Measurements from ENCODE around the gene MACC1.
A peak's percentile ranks its signal among the peaks of the same experiment; 100 is the strongest.

The MACC1 gene

DNA sequence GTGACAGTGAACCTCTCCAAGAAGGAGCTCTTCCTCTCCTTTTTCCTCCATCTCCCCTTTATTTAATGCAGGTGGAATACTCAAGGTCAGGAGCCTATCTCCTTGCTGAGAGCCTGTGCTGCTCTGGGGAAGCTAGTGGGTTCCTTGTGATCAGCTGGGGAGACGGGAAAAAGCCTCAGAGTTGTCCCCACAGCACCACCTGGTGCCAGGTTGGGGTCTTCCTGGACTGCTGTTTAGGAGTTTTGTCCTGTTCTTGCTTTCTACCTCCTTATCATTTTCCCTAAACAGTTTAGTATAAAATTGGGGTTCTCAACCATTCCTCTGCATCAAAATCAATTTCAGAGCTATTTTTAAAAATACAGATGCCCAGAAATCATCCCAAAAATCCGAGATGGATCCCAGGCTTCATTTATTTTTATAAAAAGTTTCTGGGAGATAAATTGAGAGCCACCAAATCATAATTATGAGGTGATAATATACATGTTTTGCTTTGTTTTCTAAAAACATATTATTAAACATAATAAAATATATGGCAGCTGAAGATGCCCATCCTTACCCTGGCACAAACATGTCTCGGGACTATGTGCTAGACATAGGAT is 44.3 kb downstream of the MACC1 start:
- peak; percentile 35 for DNase-seq (ENCODE audit: low spot score)

- DNase-seq (ENCODE audit: low spot score) = no peak
These were observed 46.6 kb downstream of the MACC1 start for GRCh38 chr7:20170633-20171032.

DNA sequence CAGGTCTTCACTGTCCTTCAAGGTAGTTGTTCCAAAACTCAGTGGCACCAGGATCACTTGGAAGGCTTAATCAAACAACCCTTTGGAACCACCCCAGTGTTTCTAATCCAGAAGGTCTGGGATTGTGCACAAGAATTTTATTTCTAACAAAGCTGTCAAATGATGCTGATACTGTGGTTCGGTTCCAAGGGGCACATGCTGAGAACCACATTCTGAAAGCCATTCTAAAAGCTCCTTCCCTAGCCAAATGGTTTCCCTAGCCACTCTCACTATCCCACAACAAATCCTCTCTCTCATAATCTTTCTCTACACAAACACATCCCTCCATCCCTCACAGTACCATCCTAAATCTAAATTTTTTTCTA is 52.1 kb downstream of the MACC1 start:
- no peak for DNase-seq (ENCODE audit: low spot score)

GRCh38 chr7:20164425-20165145 is 52.6 kb downstream of the MACC1 start:
- DNase-seq (ENCODE audit: low spot score) = no peak

GRCh38 chr7:20162665-20163064 is 54.5 kb downstream of the MACC1 start:
- no peak for DNase-seq (ENCODE audit: low spot score)

- DNase-seq (ENCODE audit: low spot score) = no peak
These were observed 57.9 kb downstream of the MACC1 start for GRCh38 chr7:20159226-20159747.

DNA sequence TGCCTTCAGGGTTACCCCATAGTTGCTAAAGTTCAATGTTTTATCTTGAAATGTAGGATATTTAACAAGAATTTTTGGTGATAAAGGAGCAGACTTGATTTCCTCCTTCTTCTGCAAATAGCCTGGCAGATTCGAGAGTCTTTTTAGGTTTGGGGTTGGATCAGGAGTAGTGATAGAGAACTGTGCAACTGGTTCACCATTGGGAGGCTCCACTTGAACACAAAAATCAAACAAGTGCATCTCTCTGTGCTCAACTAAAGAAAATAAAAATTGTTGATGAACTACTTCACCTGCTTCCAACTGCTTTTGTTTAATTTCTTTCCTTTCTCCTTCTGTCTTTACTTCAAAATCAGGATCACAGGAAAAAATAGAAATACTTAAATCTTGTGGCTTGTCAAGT is 58.5 kb downstream of the MACC1 start:
- DNase-seq (ENCODE audit: low spot score) = no peak

- no peak for DNase-seq (ENCODE audit: low spot score)
These were observed 59.7 kb downstream of the MACC1 start for GRCh38 chr7:20157456-20157855.

GRCh38 chr7:20153999-20154398 is 63.2 kb downstream of the MACC1 start:
- no peak for DNase-seq (ENCODE audit: low spot score)

DNA sequence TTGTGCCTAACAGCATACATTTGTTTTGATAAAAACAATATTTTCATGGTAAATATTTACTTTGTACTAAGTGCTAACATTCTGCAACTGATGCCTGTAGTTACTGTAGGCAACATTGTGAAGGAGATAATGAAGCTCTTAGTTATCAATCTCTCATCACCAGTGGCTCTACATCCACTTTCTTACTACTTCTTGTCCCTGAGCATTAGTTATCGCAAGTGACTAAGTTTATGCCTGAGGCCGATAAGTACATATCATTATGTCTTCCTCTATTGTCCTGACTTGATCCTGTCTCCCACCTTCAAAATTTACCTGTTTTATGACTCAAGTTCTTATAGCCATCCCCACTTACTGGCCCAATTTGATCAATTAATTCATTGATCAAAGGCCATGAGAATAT is 63.6 kb downstream of the MACC1 start:
- no peak for DNase-seq (ENCODE audit: low spot score)

DNA sequence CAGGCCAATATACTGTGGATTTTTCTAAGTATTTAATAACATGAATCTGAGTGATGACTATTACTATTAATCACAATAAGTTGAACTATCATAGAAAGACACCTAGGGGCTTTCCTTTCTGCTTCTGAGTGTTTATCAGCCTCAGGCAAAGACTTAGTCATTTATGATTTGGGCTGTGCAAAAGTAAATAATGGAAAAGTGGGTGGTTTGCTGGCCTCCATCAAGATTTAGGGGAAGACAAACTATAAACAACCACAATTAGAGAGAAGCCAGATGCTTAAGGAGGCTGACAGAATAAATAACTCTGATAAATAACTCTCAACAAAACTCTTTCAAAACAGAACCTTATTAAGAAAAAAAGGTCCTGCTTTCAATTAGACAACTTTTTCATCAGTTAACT is 64.7 kb downstream of the MACC1 start:
- DNase-seq (ENCODE audit: low spot score) = no peak

GRCh38 chr7:20151708-20152456 is 65.3 kb downstream of the MACC1 start:
- no peak for DNase-seq (ENCODE audit: low spot score)

DNA sequence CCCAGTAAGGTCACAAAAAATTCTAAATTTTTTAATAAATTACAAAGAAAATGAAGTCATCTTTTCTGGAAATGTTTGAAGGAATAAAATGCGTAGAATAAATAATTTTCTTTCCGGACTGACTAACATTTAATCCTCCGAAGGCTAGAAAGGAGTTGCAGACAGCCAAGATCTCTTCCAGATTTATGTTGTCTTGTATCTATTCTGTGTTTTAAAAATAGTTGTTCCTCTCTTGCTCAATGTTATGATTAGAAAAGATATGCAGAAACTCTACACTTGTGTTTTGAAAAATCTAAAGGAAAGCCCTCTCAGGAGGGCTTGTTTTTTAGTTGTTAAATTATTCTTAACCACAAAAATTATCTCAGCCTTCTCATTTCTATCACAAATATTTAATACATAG is 70.7 kb downstream of the MACC1 start:
- no peak for DNase-seq (ENCODE audit: low spot score)

- DNase-seq (ENCODE audit: low spot score) = no peak
These were observed 72.4 kb downstream of the MACC1 start for GRCh38 chr7:20144801-20145200.

GRCh38 chr7:20141666-20142065 is 75.5 kb downstream of the MACC1 start:
- no peak for DNase-seq (ENCODE audit: low spot score)

DNA sequence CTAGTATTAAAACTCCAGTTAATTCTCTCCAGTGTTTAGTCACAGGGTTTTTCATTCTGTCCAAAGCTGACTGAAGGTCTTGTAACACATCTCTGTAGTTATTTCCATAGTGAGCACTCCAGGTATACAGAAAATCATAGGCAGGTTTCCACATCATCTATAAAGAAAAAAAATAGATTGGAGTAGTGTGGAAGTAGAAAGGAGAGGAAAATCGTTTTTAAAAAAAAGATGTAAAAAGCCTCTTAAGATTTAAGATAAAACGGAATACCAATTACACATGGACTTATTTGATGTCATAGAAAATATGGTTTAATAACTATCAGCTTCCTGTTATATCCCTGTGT is 76.2 kb downstream of the MACC1 start:
- no peak for DNase-seq (ENCODE audit: low spot score)

DNA sequence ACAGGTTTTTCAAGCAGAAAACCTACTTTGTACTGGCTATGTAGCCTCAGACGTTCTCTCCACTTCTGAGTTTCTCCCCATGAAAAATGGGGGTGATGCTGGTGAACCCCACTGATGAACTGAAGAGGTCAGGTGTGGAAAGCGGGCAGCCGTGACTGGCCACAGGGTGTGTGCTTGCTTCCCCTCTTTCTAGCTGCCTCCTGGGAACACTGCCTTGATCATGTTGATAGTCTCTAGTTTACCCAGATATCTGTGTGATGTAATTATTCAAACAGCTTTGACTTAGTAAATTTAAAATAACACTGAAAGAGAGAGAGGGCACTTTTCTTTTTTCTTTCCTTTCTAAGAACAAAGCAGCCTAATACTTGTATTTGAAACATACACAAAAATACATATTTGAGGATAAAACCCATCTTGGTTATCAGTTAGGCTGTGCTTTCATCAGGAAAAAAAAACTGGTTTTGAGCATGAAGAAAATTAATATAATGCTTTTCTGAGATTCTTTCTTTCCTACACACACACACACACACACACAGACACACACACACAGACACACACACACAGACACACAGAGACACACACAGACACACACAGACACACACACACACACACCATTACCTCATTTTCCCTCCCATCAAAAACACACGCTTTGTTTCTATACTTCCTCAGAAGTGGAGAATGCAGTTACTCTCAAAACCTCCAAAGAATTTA is 76.7 kb downstream of the MACC1 start:
- no peak for DNase-seq (ENCODE audit: low spot score)

GRCh38 chr7:20136647-20137046 is 80.5 kb downstream of the MACC1 start:
- no peak for DNase-seq (ENCODE audit: low spot score)

DNA sequence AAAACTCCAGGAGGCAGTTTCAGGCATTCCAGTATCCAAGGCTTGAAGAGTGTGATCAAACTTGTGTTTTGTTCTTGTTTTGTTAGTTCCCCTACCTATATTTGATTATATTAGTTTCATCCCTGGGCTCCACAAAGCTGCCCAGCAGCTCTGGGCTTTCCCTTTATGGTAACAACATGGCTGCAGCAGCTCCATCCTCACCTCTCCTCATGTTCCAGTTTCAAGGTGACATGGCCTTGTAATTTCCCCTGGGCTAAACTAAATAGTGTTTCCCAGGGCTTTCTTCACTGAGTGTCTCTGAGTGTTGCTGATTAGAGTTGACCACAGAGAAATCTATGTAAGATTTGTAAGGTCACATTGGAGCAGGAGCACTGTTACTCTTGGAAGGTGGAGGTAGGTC is 83.4 kb downstream of the MACC1 start:
- DNase-seq (ENCODE audit: low spot score) = no peak

GRCh38 chr7:20132585-20132984 is 84.6 kb downstream of the MACC1 start:
- no peak for DNase-seq (ENCODE audit: low spot score)

DNA sequence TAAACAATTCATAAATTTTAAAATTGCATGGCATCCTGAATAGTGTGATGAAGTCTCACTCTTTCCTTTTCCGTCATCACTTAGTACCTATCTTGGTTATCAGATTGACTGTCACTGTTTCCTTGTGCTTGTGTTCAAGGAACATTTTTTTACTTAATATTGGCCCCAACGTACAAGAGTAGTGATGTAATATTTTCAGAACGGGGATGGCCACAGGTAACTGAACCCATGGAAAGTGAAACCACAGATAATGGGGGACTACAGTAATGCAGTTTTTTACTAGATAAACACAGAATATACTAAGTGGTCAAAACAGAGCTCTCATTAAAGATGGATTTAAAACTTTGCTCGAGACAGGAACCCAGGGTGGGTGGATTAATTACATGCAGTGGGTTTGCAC is 85.4 kb downstream of the MACC1 start:
- DNase-seq (ENCODE audit: low spot score) = no peak

- no peak for DNase-seq (ENCODE audit: low spot score)
These were observed 87.3 kb downstream of the MACC1 start for GRCh38 chr7:20129920-20130319.

DNA sequence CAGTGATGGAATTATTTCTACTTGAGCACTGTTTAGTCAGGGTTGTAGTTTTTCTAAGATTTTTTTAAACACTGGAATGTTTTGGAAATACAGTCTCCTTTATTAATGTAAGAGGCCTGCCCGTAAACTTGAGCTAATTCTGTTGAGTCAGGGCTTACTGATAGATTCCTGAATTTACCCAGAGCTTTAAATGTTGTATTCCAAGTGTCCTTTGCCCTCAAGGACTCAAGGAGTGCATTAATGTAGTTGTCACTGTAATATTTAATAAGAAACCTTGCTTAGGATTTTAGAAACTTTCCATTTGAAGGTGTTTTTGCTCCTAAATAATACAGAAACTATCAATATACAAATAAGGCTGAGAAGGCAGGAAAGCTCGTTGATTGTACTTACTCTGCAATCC is 89.2 kb downstream of the MACC1 start:
- no peak for DNase-seq (ENCODE audit: low spot score)

All from cerebellar cortex (tissue), 1 donor.